AG04450 (cell line): Measurements from ENCODE around the gene TMEM59. TPM values are rescaled to one million over a fixed set of nuclear protein-coding genes. Genes with fewer than 3 reads are reported as not detected.

Experiments
- CTCF ChIA-PET: fragments of 300-600, 350-600 bp; formaldehyde crosslinking; extraction: SDS; loops from one replicate; lab custom pipeline; 2022; ENCODE audit warnings: antibody characterized with exemption, inconsistent platforms; lab: Charles Lee
- POLR2A ChIA-PET: fragments of 350-600 bp; formaldehyde crosslinking; extraction: SDS; loops from one replicate; lab custom pipeline; 2021; ENCODE audit warnings: antibody characterized with exemption, inconsistent platforms; lab: Yijun Ruan, JAX
- DNase-seq: peaks from one replicate; pipeline ENCODE4 v3.0.0-alpha.2; 2011; ENCODE audit warnings: low read depth, low spot score
- H3K27ac ChIP-seq: one replicate; pipeline ENCODE4 v1.5.1; 2012; ENCODE audit warnings: low read depth, low read length, control low read depth
- H3K27me3 ChIP-seq: one replicate; pipeline ENCODE4 v1.6.0; 2012; ENCODE audit warnings: low read length; ENCODE audit not compliant: control insufficient read depth, insufficient read depth
- H3K4me3 ChIP-seq: 2 replicates; pipeline ENCODE4 v1.5.1; 2011; ENCODE audit warnings: mild to moderate bottlenecking, low read depth, low read length, control low read depth
- H3K9me3 ChIP-seq: 2 replicates; pipeline ENCODE4 v1.5.1; 2012; ENCODE audit warnings: low read length; ENCODE audit not compliant: control insufficient read depth, insufficient read depth
- CTCF ChIP-seq: IDR thresholded peaks from 2 replicates; pipeline ENCODE4 v1.5.1; 2011; ENCODE audit warnings: low read depth, low read length, control low read depth, inconsistent platforms
- polyA plus RNA-seq: library from polyadenylated mRNA; depleted of rRNA; stranded (reverse); fragments of >200 nt; gene quantifications from 2 replicates; pipeline ENCODE4 v1.2.3, GENCODE V29; 2011

TMEM59 gene
- polyA plus RNA-seq, 1 experiment: 636 TPM

GRCh38 chr1:54080598-54081049, 27.6 kb upstream of the TMEM59 start:
- no peak overlapping the region for H3K27ac ChIP-seq
- ChIA-PET POLR2A (no interaction called here), CTCF (interaction anchor here (1.0 to 2.8 kb wide), 4 partner anchors 9 to 220 kb away, joined by 3 to 18 read pairs (median 6); no protein-coding TSS in a partner anchor)
- H3K27me3 ChIP-seq: no peaks in the 10 kb centered on the region
- no peak for DNase-seq
- H3K9me3 ChIP-seq: no peaks in the 10 kb centered on the region
- H3K4me3 ChIP-seq: no peak overlapping the region
- TF ChIP-seq CTCF: no peak

DNA sequence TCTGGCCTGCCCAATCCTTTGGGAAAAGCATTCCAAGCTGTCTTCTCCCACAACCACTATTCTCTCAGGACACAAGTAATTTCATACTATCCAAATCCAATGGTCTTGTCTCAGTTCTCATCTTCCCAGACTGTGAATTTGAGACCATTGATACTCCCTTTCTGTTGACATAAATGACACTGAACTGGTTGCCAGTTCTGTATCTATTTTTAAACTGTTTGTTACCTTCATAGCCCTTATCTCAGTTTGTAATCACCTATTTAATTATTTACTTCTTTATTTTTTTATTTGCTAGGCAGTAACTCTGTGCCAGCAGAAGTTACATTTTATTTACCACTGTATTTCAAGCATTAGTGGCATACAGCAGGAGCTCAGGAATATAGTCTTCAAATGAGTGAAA, 24.4 kb upstream of the TMEM59 start:
- H3K27ac ChIP-seq: no peak overlapping the region
- TF ChIP-seq CTCF: no peak
- CTCF ChIA-PET: interaction anchor here (0.5 to 1.0 kb wide), 2 partner anchors 28 to 732 kb away, joined by 3 read pairs; no protein-coding TSS in a partner anchor
- no peak overlapping the region for H3K4me3 ChIP-seq
- no peaks in the 10 kb centered on the region for H3K9me3 ChIP-seq
- POLR2A ChIA-PET: no interaction called here
- no peak for DNase-seq
- no peaks in the 10 kb centered on the region for H3K27me3 ChIP-seq

DNA sequence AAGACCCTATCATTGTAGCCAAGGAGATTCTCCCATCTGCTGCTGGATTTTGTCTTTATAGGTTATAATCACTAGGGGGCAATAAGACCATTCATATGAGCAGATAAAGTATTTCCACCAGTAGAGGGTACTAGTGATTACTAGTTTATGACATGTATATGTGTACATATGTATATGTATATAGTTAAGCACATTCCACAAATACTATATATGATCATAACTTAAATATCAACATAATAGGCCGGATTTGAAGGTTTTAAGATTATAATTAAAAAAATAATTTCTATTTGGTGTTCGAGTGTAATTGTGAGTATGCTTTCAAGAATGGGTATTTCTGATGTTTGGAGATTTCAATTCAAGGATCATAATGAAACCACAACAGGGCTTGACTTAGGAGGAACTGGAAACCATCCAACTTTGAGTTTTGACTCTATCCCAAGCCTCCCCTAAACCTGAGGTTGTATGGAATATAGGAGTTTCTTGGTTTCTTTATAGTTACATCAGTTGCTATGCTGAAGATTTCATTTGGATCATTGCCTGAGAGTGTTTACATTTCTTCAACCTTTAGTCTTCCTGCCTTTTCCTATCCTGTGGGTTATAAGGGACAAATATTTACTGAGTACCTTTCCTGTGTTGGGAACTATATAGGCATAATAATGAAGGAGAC, 17.3 kb upstream of the TMEM59 start:
- Histone ChIP-seq H3K27ac (no peak overlapping the region), H3K27me3 (no peaks in the 10 kb centered on the region), H3K4me3 (no peak overlapping the region), H3K9me3 (no peaks in the 10 kb centered on the region; the same call in 1 of the 2 replicates)
- peak; percentile 88 for TF ChIP-seq CTCF
- no peak for DNase-seq
- ChIA-PET CTCF (interaction anchor here (1.0 to 2.6 kb wide), 6 partner anchors 9 to 478 kb away, joined by 3 to 22 read pairs (median 4); partner anchors contain the start of gene ACOT11), POLR2A (interaction anchor here (0.7 kb wide), 1 partner anchor 333 kb away, joined by 3 read pairs; no protein-coding TSS in a partner anchor)

- POLR2A ChIA-PET: interaction anchor here (0.7 kb wide), 1 partner anchor 334 kb away, joined by 3 read pairs; no protein-coding TSS in a partner anchor
- no peak overlapping the region for H3K4me3 ChIP-seq
- no peak overlapping the region for H3K27ac ChIP-seq
- no peak for TF ChIP-seq CTCF
- H3K27me3 ChIP-seq: no peaks in the 10 kb centered on the region
- H3K9me3 ChIP-seq: no peaks in the 10 kb centered on the region; the same call in 1 of the 2 replicates
- CTCF ChIA-PET: interaction anchor here (0.6 to 2.6 kb wide), 7 partner anchors 11 to 479 kb away, joined by 3 to 22 read pairs (median 3); partner anchors contain the start of gene ACOT11
- DNase-seq: no peak
These were observed 16.8 kb upstream of the TMEM59 start for GRCh38 chr1:54069791-54070170.

GRCh38 chr1:54064299-54064698, 11.3 kb upstream of the TMEM59 start:
- DNase-seq: no peak
- CTCF ChIA-PET: no interaction called here

More at GRCh38 chr1:54064299-54064698, 11.3 kb upstream of the TMEM59 start:
- no peaks in the 10 kb centered on the region for H3K27me3 ChIP-seq
- TF ChIP-seq CTCF: no peak
- POLR2A ChIA-PET: no interaction called here
- no peak overlapping the region for H3K27ac ChIP-seq
- no peak overlapping the region for H3K4me3 ChIP-seq
- no peaks in the 10 kb centered on the region for H3K9me3 ChIP-seq
